ENCODE data around the gene CTNND1.
"Not testable (repeated sequence)": the region's sequence is repeated elsewhere in the genome, so short reads cannot be mapped to it uniquely, and the experiment has no call there.

The CTNND1 gene

GRCh38 chr11:57793351-57794115 is 31.9 kb downstream of the CTNND1 start:
- DNase-seq: no peak

- DNase-seq: no peak
These were observed 37.4 kb downstream of the CTNND1 start for GRCh38 chr11:57798905-57799559.

- no peak for DNase-seq
These were observed 39.0 kb downstream of the CTNND1 start for GRCh38 chr11:57800444-57801182.

GRCh38 chr11:57801183-57801485 is 39.5 kb downstream of the CTNND1 start:
- DNase-seq: no peak

GRCh38 chr11:57802411-57802810 is 40.8 kb downstream of the CTNND1 start:
- no peak for DNase-seq

- DNase-seq: no peak
These were observed 42.9 kb downstream of the CTNND1 start for GRCh38 chr11:57804466-57804865.

GRCh38 chr11:57805780-57806179 is 44.2 kb downstream of the CTNND1 start:
- no peak for DNase-seq

- DNase-seq: no peak
These were observed 51.0 kb downstream of the CTNND1 start for GRCh38 chr11:57812634-57813033.

GRCh38 chr11:57815476-57815875 is 53.9 kb downstream of the CTNND1 start:
- no peak for DNase-seq

- DNase-seq: no peak
These were observed 54.3 kb downstream of the CTNND1 start for GRCh38 chr11:57815877-57816276.

GRCh38 chr11:57818812-57819211 is 57.2 kb downstream of the CTNND1 start:
- no peak for DNase-seq

GRCh38 chr11:57819252-57819979 is 57.8 kb downstream of the CTNND1 start:
- no peak for DNase-seq

GRCh38 chr11:57823859-57824258 is 62.3 kb downstream of the CTNND1 start:
- DNase-seq: no peak

- DNase-seq: no peak
These were observed 73.2 kb downstream of the CTNND1 start for GRCh38 chr11:57834852-57835251.

GRCh38 chr11:57838609-57839008 is 77.0 kb downstream of the CTNND1 start:
- not testable (repeated sequence) for DNase-seq

GRCh38 chr11:57842873-57843272 is 81.3 kb downstream of the CTNND1 start:
- no peak for DNase-seq

GRCh38 chr11:57867966-57868365 is 106.4 kb downstream of the CTNND1 start:
- no peak for DNase-seq

- DNase-seq: no peak
These were observed 106.9 kb downstream of the CTNND1 start for GRCh38 chr11:57868491-57868890.
